Kidney (tissue), 14 donors: Measurements from ENCODE around the gene PCDH9. TPM values are rescaled to one million over a fixed set of nuclear protein-coding genes. Genes with fewer than 3 reads are reported as not detected.

Experiments used
- DNase-seq, 5 donors: peaks; one replicate each; pipeline ENCODE4 v3.0.0-alpha.2; 2013 to 2020
- FAIRE-seq: peaks from 2 replicates; lab custom pipeline; 2012; peaks lifted over from hg19 to GRCh38; lab: Jason Lieb, UNC
- H3K27ac ChIP-seq, 2 donors: one replicate each; pipeline ENCODE4 v1.7.0; 2013; ENCODE audit warnings: low read depth in 2 of 2, low read length in 2 of 2, inconsistent platforms in 1 of 2
- H3K27me3 ChIP-seq: one replicate; pipeline ENCODE4 v1.7.1; 2013; ENCODE audit warnings: low read length, inconsistent platforms; ENCODE audit not compliant: control insufficient read depth, insufficient read depth
- H3K36me3 ChIP-seq, 3 donors: one replicate each; pipeline versions ENCODE4 v1.7.0 to v1.7.1; 2013; ENCODE audit warnings: low read length in 3 of 3, control low read depth in 1 of 3, inconsistent platforms in 1 of 3; ENCODE audit not compliant: insufficient read depth in 3 of 3, control insufficient read depth in 2 of 3
- H3K4me1 ChIP-seq, 3 donors: one replicate each; pipeline versions ENCODE4 v1.7.0 to v1.7.1; 2013; ENCODE audit warnings: low read length in 3 of 3, inconsistent platforms in 1 of 3, low read depth in 1 of 3; ENCODE audit not compliant: control insufficient read depth in 2 of 3, insufficient read depth in 2 of 3
- H3K4me3 ChIP-seq, 3 donors: one replicate each; pipeline versions ENCODE4 v1.7.0 to v1.8.1; 2013; ENCODE audit warnings: low read length in 3 of 3, control low read depth in 1 of 3, inconsistent platforms in 1 of 3
- H3K9ac ChIP-seq, 3 donors: one replicate each; pipeline versions ENCODE4 v1.7.0 to v1.7.1; 2013; ENCODE audit warnings: low read length in 3 of 3, control low read depth in 1 of 3, inconsistent platforms in 1 of 3
- H3K9me3 ChIP-seq, 3 donors: one replicate each; pipeline versions ENCODE4 v1.7.0 to v1.7.1; 2013; ENCODE audit warnings: low read length in 3 of 3, control low read depth in 1 of 3, inconsistent platforms in 1 of 3; ENCODE audit not compliant: control insufficient read depth in 2 of 3, insufficient read depth in 1 of 3
- intact Hi-C: fragments of 100-400 bp; cut with DNase I; formaldehyde crosslinking; loops from one replicate; pipeline ENCODE4 v1.11.1; 2022
- polyA plus RNA-seq: library from polyadenylated mRNA; stranded (reverse); fragments of 350-450 nt; fragmentation: Illumina TruSeq; extraction: RNeasy Lipid Tissue Mini Kit (QIAGEN cat#74804); gene quantifications from one replicate; pipeline ENCODE4 v1.2.3, GENCODE V29; 2014; ENCODE audit warnings: low read depth, low replicate concordance; ENCODE audit not compliant: insufficient read depth
- total RNA-seq: library from RNA; stranded (reverse); fragmentation: NEBNext Ultra II Directional; extraction: Animal tissue kit (Norgen Biotek cat#: 25700); gene quantifications from one replicate; pipeline ENCODE4 v1.2.1, GENCODE V29; 2021
- TF ChIP-seq, protein P1 (sequence below): IDR thresholded peaks from 3 replicates; pipeline ENCODE4 v1.5.1; 2012; ENCODE audit warnings: mild to moderate bottlenecking, moderate library complexity, borderline replicate concordance; ENCODE audit not compliant: insufficient read depth; ENCODE audit errors: extremely low read depth
- donor health status: control.
- donor health status: control.
- donor health status: control.
- donor health status: control.
- donor health status: control.
- donor health status: DM: yes; HTN: yes; CAD: no.
- donor health status: Normal renal cell carcinoma (clear cell type).

Gene PCDH9
- total and polyA plus RNA-seq, 2 donors from 2014 or later, result 1.6 to 9.5 TPM

DNA sequence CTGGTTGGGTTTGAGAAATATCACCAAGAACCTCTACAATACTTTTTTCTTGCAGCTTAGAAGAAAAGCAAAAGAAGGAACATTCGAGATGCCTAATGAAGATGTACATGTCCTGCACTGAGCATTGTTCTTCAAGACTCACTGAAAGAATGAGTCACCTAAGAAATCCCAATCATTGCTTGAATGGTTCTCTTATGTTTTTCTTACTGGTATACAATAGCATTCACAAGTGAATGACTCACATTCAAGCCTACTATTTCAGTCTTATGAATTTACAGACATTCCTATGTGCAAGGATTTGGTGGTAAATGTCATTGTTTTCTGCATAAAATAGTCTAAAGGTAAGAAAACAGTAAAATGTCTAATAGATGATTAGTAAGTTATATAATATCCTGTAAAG is 594.6 kb downstream of the PCDH9 start:
- Histone ChIP-seq H3K4me3 (no peak overlapping the region), H3K27ac (no peak overlapping the region), H3K27me3 (no peaks in the 10 kb centered on the region), H3K36me3 (no peaks in the 10 kb centered on the region), H3K9me3 (no peaks in the 10 kb centered on the region), H3K4me1 (peaks cover 0 to 11% (median 0%) of the 10 kb centered on the region in 3 donors), H3K9ac (no peak overlapping the region)
- DNase-seq (no peak), FAIRE-seq (no peak)
- TF ChIP-seq, protein P1, sequence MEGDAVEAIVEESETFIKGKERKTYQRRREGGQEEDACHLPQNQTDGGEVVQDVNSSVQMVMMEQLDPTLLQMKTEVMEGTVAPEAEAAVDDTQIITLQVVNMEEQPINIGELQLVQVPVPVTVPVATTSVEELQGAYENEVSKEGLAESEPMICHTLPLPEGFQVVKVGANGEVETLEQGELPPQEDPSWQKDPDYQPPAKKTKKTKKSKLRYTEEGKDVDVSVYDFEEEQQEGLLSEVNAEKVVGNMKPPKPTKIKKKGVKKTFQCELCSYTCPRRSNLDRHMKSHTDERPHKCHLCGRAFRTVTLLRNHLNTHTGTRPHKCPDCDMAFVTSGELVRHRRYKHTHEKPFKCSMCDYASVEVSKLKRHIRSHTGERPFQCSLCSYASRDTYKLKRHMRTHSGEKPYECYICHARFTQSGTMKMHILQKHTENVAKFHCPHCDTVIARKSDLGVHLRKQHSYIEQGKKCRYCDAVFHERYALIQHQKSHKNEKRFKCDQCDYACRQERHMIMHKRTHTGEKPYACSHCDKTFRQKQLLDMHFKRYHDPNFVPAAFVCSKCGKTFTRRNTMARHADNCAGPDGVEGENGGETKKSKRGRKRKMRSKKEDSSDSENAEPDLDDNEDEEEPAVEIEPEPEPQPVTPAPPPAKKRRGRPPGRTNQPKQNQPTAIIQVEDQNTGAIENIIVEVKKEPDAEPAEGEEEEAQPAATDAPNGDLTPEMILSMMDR, result no peak
- intact Hi-C loops, result no loop called here

DNA sequence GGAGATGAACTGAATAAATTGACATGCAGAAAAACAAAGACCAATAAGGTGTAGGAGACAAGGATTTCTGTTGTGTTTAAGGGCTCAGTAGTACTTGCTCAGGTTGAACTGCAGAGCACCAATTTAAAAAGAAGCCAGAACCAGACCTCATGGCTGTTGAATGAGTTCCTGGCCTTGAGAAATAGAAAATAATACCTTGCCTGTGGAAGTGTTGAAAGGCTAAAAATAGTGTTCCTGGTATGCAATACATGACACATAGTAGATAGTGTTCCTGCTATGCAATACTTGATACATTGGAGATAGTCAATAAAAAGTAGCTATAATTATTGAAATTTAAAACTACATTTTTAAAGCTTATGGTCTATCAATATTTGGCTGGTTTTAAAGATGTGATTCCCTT is 595.8 kb downstream of the PCDH9 start:
- intact Hi-C loops, result no loop called here
- FAIRE-seq (no peak), DNase-seq (no peak)
- peaks cover 0 to 6% (median 0%) of the 10 kb centered on the region in 3 donors for H3K4me1 ChIP-seq
- H3K9me3 ChIP-seq, result peaks cover 0 to 3% (median 0%) of the 10 kb centered on the region in 3 donors
- TF ChIP-seq, protein P1, result no peak
- no peak overlapping the region for H3K9ac ChIP-seq
- no peaks in the 10 kb centered on the region for H3K36me3 ChIP-seq
- no peak overlapping the region for H3K4me3 ChIP-seq
- no peak overlapping the region for H3K27ac ChIP-seq
- H3K27me3 ChIP-seq, result no peaks in the 10 kb centered on the region

DNA sequence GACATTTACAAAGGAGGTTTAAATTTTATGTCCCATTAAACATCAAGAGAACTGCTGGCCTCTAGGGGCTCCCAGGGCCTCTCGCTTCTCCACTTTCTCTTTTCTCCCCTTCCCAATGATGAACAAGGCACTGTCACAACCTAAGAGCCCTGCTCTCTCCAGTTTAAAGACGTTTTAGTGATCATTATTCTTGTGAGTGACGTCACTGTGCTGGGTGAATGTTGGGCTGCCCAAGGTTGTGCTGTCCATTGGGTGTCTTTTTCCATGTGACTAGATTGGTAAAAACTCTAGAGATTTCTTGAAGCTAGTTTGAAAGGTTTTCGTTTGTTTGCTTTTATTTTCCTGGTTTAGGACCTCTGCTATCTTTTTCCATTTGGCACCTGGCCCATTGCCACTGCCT is 602.6 kb downstream of the PCDH9 start:
- FAIRE-seq (no peak), DNase-seq (no peak)
- TF ChIP-seq, protein P1, result no peak
- H3K27ac ChIP-seq, result no peak overlapping the region
- no peak overlapping the region for H3K4me3 ChIP-seq
- H3K36me3 ChIP-seq, result no peaks in the 10 kb centered on the region
- no peak overlapping the region for H3K9ac ChIP-seq
- intact Hi-C loops, result no loop called here
- H3K9me3 ChIP-seq, result peaks cover 0 to 3% (median 0%) of the 10 kb centered on the region in 3 donors
- no peaks in the 10 kb centered on the region for H3K4me1 ChIP-seq
- no peaks in the 10 kb centered on the region for H3K27me3 ChIP-seq

DNA sequence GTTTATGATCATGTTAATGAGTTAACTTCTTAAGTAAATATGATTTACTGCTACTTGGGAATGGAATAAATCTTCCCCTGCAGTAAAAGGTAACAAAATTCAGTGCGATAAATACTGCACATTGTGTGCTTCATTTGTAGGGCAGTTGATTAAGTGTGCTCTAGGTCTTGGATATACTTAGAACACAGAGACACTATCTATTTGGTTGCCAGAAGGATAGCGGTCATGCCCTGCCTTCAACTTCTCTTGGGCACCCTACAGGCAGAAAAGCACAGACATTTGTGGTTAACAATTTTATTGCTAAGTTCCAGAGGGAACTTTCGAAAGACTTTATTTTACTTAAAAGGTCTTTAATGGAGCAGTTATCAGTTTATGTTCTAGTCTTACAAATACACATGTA is 605.8 kb downstream of the PCDH9 start:
- Histone ChIP-seq H3K9ac (no peak overlapping the region), H3K9me3 (no peaks in the 10 kb centered on the region), H3K4me3 (no peak overlapping the region), H3K27me3 (no peaks in the 10 kb centered on the region), H3K27ac (no peak overlapping the region), H3K36me3 (no peaks in the 10 kb centered on the region), H3K4me1 (no peaks in the 10 kb centered on the region)
- TF ChIP-seq, protein P1, result no peak
- FAIRE-seq, result no peak
- DNase-seq, result no peak
- intact Hi-C loops, result no loop called here
